GM12801 (cell line): ENCODE measurements around the gene IQCN.

ENCODE experiments used
- TF ChIP-seq, protein P1 (sequence below): IDR thresholded peaks from one replicate; pipeline ENCODE4 v1.5.1; 2011; ENCODE audit warnings: control low read depth; ENCODE audit not compliant: insufficient read length; ENCODE audit errors: extremely low read depth

Gene IQCN

DNA sequence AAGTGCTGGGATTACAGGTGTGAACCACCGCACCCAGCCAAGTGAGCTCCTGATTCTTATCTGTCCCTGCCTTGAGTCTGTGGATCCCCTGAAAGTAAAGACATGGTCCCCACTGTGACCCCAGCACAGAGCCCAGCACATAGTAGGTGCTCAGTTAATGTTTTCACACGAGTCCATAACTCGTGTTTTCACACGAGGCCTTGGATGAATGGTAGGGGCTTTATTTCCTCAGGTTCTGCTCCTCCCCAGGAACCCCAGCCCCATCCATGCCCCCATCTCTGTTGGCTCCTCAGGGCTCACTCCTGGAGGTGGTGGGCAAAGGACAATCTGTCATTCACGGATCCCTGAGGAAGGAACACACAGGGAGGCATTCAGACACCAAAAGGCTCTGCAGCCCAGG is 24.4 kb downstream of the IQCN start:
- TF ChIP-seq, protein P1, sequence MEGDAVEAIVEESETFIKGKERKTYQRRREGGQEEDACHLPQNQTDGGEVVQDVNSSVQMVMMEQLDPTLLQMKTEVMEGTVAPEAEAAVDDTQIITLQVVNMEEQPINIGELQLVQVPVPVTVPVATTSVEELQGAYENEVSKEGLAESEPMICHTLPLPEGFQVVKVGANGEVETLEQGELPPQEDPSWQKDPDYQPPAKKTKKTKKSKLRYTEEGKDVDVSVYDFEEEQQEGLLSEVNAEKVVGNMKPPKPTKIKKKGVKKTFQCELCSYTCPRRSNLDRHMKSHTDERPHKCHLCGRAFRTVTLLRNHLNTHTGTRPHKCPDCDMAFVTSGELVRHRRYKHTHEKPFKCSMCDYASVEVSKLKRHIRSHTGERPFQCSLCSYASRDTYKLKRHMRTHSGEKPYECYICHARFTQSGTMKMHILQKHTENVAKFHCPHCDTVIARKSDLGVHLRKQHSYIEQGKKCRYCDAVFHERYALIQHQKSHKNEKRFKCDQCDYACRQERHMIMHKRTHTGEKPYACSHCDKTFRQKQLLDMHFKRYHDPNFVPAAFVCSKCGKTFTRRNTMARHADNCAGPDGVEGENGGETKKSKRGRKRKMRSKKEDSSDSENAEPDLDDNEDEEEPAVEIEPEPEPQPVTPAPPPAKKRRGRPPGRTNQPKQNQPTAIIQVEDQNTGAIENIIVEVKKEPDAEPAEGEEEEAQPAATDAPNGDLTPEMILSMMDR, result no peak

- TF ChIP-seq, protein P1, result no peak
Observed at GRCh38 chr19:18245297-18245696, 29.0 kb downstream of the IQCN start.

DNA sequence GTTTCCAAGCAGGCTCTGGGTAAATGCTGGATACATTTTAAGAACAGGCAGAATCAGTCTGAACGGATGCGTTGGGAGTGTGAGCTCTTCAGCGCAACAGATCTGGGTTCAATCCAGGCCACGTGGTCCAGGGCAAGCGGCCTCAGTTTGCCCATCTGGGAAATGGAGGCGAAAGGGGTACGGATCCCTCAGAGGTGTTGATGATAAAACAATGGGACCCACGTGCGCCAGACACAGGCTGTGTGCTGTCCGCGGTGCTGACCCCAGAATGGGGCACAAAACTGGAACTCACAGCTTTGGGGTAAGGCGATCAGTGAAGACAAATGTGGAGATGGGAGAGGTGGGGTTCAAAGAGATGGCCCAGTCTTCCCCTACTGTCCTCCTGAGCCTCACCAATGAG is 34.9 kb downstream of the IQCN start:
- TF ChIP-seq, protein P1, result no peak

GRCh38 chr19:18234194-18234593 is 40.1 kb downstream of the IQCN start:
- TF ChIP-seq, protein P1, result no peak

- TF ChIP-seq, protein P1, result no peak
Observed at GRCh38 chr19:18233224-18233825, 40.9 kb downstream of the IQCN start.

DNA sequence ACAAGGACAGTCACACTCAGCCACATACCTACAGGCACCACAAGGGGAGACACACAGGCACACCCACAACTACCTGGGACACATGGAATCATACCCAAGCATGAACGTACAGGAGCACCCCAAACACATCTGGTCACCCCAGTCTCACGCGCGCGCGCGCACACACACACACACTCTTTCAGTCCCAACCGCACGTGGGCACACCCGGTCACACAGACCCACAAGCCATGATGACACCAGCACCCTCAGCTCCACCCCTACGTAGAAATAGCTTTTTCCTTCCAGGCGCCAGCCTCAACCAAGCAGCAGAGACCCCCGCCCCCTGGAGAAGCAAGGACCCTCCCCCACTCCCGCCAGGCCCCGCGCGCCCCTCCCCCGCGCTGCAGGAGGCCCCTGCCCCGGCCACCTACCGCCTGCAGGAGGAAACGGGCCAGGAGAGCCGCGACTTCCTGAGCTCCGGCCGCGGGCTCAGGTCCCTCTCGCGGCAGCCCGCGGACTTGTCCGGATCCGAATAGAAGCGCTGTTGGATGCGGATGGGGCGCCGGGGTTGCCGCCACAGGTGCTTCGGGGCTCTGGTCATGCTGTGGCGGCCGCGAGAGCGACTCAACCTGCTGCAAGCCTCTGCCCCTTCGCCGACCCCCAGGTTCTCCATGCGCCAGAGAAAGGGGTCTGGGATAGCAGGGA is 41.6 kb downstream of the IQCN start:
- TF ChIP-seq, protein P1, result no peak

- TF ChIP-seq, protein P1, result no peak
Observed at GRCh38 chr19:18231775-18232174, 42.5 kb downstream of the IQCN start.
